ENCODE measurements around the gene CALML5. TPM values are rescaled to one million over a fixed set of nuclear protein-coding genes. Genes with fewer than 3 reads are reported as not detected.

The CALML5 gene
- total and polyA plus RNA-seq, 5 experiments from 2014 or later = not detected

DNA sequence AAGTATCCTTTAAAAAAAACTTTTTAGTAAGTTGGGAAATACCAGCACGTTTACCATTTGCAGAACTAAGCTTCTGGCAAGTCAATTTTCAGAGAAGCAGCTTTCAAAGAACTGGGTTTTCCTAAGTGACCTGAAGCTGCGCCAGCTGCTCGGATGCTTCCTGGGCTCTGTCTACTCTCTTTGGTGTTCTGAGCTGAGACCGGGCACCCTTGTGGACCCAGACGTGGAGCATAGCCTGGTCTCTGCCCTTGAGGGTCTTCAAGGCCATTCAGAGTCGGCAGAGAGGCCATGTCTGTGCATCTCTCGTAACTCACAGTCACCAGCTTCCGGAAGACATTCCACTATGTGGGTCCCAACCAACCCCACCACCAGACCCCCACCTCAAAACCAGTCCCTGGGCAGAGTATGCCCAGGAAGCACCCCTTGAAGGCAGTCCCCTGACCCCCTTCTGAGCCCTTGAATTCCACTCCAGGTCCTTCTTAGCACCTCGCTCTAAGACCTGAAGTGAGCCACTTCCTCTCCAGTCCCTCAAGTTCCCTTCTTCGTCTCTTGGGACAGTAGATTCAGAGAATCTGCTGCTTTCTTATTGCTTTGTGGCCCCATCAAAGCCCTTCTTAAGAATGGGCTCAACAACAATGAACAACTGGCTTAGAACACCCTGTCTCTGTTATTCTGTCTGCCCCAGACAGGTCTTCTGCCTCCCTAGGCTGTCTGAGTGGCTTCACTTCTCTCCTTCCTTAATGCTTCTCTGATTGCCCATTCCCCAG, 8.5 kb downstream of the CALML5 start:
- Mint-ChIP-seq H3K27ac (no peak overlapping the region), H3K4me1 (peaks cover 0 to 12% (median 6%) of the 10 kb centered on the region in 4 donors), H3K4me3 (no peak overlapping the region), H3K27me3 (peaks cover 0 to 4% (median 0%) of the 10 kb centered on the region in 5 donors), H3K36me3 (no peaks in the 10 kb centered on the region), H3K9me3 (peaks cover 0 to 11% (median 2%) of the 10 kb centered on the region in 9 donors)
- no peak for ATAC-seq
- POLR2A ChIA-PET = no interaction called here
- DNase-seq = no peak

DNA sequence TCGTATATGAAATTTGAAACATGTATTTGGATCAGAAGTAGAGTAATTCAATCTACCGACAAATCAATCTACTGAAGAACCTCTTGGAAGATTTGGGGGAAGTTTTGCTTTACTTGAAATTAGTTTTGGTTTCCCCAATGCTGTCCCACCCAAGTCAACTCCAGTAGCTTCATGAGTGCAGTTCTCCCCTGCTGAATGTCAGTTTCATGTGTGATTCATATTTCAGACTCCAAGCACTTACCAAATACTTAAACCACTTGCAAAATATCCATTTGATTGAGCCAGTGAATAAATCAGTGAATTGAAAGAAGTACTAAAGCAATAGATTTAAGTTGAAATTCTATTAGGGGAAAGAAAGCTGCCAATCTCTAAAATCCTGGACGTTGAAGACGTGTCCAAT, 9.3 kb downstream of the CALML5 start:
- Mint-ChIP-seq H3K4me1 (peaks cover 0 to 12% (median 6%) of the 10 kb centered on the region in 4 donors), H3K9me3 (peaks cover 0 to 11% (median 2%) of the 10 kb centered on the region in 9 donors), H3K4me3 (no peak overlapping the region), H3K27me3 (peaks cover 0 to 4% (median 0%) of the 10 kb centered on the region in 5 donors), H3K27ac (no peak overlapping the region), H3K36me3 (no peaks in the 10 kb centered on the region)
- ATAC-seq (no peak), DNase-seq (no peak)
- POLR2A ChIA-PET = no interaction called here

DNA sequence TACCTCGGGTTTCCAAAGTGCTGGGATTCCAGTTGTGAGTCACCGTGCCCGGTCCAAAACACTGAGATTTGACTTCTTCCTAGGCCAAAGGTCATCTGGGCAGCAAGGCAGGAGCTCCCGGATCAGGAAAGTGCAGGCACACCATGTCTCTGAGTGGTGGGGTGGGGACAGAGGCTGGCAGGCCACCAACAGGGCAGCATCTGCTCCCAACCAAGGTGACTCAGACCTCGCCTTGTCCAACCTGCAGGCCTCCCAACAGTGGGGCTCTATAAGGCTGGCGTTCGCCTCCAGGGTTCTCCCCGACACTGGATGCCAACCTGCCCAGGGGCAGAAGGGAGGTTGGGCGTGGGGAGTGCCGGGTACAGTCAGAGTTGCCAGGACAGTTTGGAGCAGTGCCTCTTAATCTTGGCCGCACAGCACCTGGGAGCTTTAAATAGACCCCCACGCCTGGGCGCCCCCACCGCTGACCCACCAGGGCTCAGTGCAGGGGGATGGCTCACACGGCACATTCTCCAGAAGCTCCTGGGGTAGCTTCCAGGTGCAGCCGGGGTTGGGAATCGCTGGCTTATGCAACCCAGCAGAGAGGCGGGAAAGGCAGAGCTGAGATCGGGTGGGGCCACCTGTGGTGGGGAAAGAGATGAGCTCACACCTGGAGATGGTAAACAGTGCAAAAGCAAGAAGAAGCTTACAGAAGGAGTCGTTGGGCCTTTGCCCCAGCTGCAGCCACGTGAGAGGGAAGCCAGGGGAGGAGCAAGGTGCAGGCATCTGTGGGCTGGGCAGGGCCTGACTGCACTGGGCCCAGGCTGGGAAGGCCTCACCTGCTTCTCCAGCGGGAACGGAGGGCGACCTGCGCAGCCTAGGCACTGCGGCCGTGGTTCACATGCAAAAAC, 10.9 kb downstream of the CALML5 start:
- POLR2A ChIA-PET = interaction anchor here (0.5 kb wide), 2 partner anchors 29 to 1501 kb away, joined by 3 read pairs; no protein-coding TSS in a partner anchor
- no peaks in the 10 kb centered on the region for H3K36me3 Mint-ChIP-seq
- no peak overlapping the region for H3K4me3 Mint-ChIP-seq
- DNase-seq (no peak), ATAC-seq (no peak)
- peaks cover 0 to 4% (median 0%) of the 10 kb centered on the region in 5 donors for H3K27me3 Mint-ChIP-seq
- peak overlapping the region in 1 of 10 donors; percentile 20 for H3K27ac Mint-ChIP-seq
- peaks cover 0 to 11% (median 1%) of the 10 kb centered on the region in 9 donors for H3K9me3 Mint-ChIP-seq
- H3K4me1 Mint-ChIP-seq = peaks cover 0 to 12% (median 6%) of the 10 kb centered on the region in 4 donors

DNA sequence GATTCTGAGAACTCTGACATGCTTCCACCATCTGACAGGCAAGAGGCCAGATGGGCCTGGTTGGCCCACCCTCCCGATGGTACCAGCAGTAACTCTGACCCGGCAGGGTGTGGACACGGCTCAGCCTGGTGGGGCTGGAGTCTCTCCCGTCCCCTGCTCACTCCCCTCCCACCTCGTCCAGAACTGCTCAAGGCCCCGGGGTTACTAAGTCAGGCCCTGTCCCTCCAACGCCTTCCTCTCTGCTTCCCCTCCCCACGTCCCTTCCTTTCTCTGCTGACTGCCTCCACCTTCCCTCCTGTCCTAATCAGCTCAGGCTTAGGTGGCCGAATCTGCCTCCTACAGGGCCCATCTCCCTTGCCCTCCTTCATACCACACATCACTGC, 12.5 kb downstream of the CALML5 start:
- Mint-ChIP-seq H3K9me3 (peaks cover 0 to under 1% (median 0%) of the 10 kb centered on the region in 9 donors), H3K4me1 (peaks cover 0 to 12% (median 5%) of the 10 kb centered on the region in 4 donors), H3K36me3 (no peaks in the 10 kb centered on the region), H3K4me3 (no peak overlapping the region), H3K27ac (no peak overlapping the region), H3K27me3 (no peaks in the 10 kb centered on the region)
- ATAC-seq = no peak
- DNase-seq = no peak
- POLR2A ChIA-PET = no interaction called here

DNA sequence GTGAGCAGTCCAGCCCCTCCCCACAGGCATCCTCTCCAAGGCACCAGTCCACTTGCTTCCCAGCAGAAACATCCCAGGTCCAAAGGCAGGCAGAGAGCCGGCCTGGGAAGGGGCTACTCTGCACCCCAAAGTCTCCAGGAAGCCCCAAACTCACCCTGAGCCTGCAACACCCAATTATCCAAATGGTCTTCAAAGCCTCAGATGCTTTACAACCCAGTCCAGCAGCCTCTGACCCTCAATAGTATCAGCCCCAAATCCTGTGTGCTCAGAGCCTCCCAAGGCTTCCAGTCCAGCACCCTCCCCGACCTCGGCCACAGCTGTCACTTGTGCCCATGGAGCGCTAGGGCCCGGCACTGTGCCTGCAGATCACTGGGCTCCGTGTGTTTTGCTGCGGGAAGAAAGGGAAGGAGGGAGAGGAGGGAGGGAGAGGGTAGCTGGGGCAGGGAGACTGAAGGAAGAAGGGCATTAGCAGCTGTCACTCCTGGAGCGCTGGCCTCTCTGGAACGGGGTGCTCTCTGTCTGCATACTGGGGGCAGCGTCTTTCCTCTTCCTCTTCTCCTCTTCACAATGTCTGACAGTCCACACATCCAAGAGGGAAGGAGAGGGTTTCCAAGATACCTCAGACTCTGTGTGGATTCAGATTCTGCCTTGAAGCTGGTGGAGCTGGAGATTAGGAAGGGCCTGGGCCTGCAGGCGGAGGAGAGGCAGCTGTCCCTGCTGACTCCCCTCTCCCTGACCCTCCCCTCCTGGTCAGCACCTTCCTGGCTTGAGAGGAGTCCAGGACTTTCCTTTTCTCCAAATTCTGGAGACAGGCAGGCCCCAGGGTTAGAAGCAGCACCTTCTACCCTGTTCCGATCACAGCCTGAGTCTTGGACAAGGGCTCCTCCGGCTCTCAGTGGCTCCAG, 13.2 kb downstream of the CALML5 start:
- H3K9me3 Mint-ChIP-seq = no peaks in the 10 kb centered on the region
- ATAC-seq (no peak), DNase-seq (no peak)
- POLR2A ChIA-PET = no interaction called here
- H3K4me3 Mint-ChIP-seq = no peak overlapping the region
- H3K27me3 Mint-ChIP-seq = no peaks in the 10 kb centered on the region
- no peaks in the 10 kb centered on the region for H3K36me3 Mint-ChIP-seq
- no peak overlapping the region for H3K27ac Mint-ChIP-seq
- peaks cover 0 to 9% (median 4%) of the 10 kb centered on the region in 4 donors for H3K4me1 Mint-ChIP-seq

DNA sequence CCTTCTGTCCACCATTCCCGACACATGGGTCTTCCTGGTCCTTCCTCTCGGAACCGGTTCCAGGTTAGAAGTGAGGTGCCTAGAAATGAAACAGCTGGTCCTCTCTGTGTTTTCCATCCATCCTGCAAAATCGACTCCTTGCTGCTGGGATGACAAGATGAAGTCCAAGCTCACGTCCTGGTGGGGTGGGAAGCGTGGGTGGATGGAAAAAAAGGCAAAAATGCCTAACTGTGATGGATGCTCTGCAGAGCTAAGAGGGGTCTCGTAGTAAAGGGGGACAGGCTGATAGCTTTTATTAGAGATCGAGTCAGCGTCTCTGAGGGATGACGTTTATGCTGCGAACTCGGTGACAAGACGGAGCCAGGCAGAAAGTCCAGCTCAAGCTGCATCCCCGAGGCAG, 14.1 kb downstream of the CALML5 start:
- DNase-seq (no peak), ATAC-seq (no peak)
- POLR2A ChIA-PET = no interaction called here
- Mint-ChIP-seq H3K27me3 (no peaks in the 10 kb centered on the region), H3K27ac (peak overlapping the region in 1 of 10 donors; percentile 79), H3K4me1 (peaks cover 0 to 7% (median 4%) of the 10 kb centered on the region in 4 donors), H3K4me3 (no peak overlapping the region), H3K36me3 (no peaks in the 10 kb centered on the region), H3K9me3 (no peaks in the 10 kb centered on the region)

DNA sequence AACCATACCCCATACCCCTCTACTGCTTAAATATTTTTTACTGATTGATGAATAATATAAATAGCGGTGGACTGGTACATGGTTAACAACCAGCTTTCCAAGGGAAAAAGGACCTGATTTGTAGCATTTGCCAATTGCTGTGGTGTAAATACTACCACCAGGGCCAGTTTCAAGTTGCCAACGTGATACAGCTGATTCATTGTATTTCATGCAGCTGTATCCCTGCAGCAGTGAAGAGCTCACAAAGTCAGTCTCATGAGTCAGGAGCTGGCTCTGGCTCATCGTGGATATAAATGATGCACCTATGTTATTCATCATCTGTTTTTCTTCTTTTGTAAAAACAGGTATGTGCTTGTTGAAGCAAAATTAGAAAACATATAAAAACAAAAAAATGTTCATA, 15.2 kb downstream of the CALML5 start:
- no peak for DNase-seq
- H3K27ac Mint-ChIP-seq = no peak overlapping the region
- no peaks in the 10 kb centered on the region for H3K9me3 Mint-ChIP-seq
- H3K4me1 Mint-ChIP-seq = peaks cover 0 to 7% (median 4%) of the 10 kb centered on the region in 4 donors
- ATAC-seq = no peak
- no peaks in the 10 kb centered on the region for H3K27me3 Mint-ChIP-seq
- POLR2A ChIA-PET = no interaction called here
- no peak overlapping the region for H3K4me3 Mint-ChIP-seq
- H3K36me3 Mint-ChIP-seq = no peaks in the 10 kb centered on the region

DNA sequence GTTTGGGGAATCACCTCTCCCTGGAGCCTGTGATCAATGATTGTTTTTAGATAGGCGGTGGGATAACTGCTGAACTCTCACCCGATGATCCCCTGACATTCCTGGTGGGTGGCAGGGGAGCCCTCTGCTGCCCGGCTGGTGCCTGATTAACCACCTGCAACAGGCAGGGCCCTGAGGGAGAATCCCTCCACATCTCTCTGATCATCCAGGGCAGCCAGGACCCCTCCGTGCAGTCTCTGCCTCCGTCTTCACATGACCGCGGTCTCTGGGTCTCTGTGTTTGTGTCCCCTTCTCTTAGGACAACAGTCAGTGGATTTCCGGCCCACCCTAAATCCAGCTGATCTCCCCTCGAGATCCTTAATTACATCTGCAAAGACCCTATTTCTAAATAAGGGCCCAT, 17.4 kb downstream of the CALML5 start:
- H3K9me3 Mint-ChIP-seq = no peaks in the 10 kb centered on the region
- H3K27me3 Mint-ChIP-seq = peaks cover 0 to 2% (median 0%) of the 10 kb centered on the region in 5 donors
- POLR2A ChIA-PET = no interaction called here
- ATAC-seq (no peak), DNase-seq (no peak)
- H3K4me3 Mint-ChIP-seq = no peak overlapping the region
- no peaks in the 10 kb centered on the region for H3K36me3 Mint-ChIP-seq
- H3K4me1 Mint-ChIP-seq = peaks cover 0 to 4% (median 0%) of the 10 kb centered on the region in 4 donors
- no peak overlapping the region for H3K27ac Mint-ChIP-seq

DNA sequence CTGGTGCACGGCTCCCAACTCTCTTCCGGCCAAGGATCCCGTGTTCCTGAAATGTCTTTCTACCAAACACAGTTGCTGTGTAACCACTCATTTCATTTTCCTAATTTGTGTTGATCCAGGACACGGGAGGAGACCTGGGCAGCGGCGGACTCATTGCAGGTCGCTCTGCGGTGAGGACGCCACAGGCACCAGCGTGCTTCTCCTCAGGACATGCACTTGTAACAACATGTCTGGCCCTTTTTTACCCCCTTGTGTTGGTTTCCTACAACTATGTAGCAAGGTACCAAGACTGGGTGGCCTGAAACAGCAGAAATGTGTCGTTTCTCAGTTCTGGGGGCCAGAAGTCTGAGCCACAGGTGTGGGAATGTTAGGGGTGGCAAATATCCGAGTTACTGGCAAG, 18.2 kb downstream of the CALML5 start:
- Mint-ChIP-seq H3K27me3 (peaks cover 0 to 2% (median 0%) of the 10 kb centered on the region in 5 donors), H3K27ac (no peak overlapping the region)

DNA sequence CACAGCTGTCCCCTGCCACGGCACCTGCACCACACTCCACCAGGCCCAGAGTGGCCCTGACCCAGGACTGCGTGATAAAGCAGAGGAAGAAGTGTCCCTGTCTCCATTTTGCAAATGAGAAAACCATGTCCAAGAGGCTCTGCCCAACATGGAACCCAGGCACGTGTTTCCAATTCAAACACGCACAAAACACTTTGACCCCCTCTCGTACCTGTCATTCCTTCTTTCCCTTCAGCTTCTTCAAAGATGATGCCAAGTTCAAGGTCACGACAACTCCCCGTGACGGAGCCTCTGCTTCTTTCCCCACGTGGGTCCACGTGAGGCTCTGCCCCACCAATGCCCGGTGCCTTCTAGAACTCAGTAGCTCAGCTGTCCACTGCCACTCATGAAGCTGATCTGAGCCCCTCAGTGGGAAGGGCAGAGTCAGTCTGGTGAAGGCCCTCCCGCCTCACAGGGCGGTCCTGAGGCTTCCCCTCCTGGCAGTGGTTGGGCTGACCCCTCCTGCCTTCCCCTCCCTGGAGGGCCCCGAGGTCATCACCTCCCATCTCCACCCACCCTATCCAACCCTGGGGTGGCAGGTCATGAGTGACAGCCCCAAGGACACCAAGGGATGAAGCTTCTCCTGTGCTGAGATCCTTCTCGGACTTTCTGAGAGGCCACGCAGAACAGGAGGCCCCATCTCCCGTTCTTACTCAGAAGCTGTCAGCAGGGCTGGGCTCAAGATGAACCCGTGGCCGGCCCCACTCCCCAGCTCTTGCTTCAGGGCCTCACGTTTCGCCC, 19.0 kb downstream of the CALML5 start:
- H3K27me3 Mint-ChIP-seq = peaks cover 0 to 2% (median 0%) of the 10 kb centered on the region in 5 donors
- POLR2A ChIA-PET = no interaction called here
- no peaks in the 10 kb centered on the region for H3K9me3 Mint-ChIP-seq
- H3K27ac Mint-ChIP-seq = no peak overlapping the region
- DNase-seq (no peak), ATAC-seq (no peak)
- H3K36me3 Mint-ChIP-seq = no peaks in the 10 kb centered on the region
- H3K4me3 Mint-ChIP-seq = no peak overlapping the region
- peaks cover 0 to 4% (median 0%) of the 10 kb centered on the region in 4 donors for H3K4me1 Mint-ChIP-seq

More for the DNA sequence above, 18.2 kb downstream of the CALML5 start:
- POLR2A ChIA-PET = no interaction called here
- no peaks in the 10 kb centered on the region for H3K9me3 Mint-ChIP-seq
- H3K4me1 Mint-ChIP-seq = peaks cover 0 to 4% (median 0%) of the 10 kb centered on the region in 4 donors
- H3K36me3 Mint-ChIP-seq = no peaks in the 10 kb centered on the region
- no peak for DNase-seq
- no peak overlapping the region for H3K4me3 Mint-ChIP-seq
- no peak for ATAC-seq

DNA sequence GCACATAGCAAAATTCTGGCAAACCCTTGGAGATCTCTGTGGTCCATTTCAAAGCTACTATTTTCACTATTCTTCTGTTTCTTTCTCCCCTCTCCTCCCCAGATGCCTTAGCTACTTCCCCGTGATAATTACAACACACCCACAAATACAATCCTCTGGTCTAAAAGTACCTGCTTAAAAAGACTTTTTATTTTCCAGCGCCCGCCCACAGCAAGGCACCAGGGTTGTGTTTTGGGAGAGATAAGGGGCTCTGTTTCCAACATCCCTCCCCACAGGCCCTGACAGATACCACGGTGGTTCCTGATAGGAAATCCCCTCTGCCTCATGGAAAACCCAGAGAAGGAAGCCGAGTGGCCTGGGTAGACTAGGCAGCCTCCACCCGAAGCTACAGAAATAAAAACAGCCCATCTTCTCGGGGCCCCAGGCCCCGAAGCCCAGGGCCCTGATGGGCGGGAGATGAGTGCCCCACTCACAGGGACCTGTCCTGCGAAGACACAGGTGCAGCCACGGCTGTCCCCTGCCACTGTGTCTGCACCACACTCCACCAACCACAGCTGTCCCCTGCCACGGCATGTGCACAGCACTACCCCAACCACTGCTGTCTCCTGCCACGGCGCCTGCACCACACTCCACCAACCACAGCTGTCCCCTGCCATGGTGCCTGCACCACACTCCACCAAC, 19.7 kb downstream of the CALML5 start:
- Mint-ChIP-seq H3K27ac (peak overlapping the region in 1 of 10 donors; percentile 22), H3K4me1 (peaks cover 0 to 4% (median 0%) of the 10 kb centered on the region in 4 donors), H3K9me3 (no peaks in the 10 kb centered on the region), H3K36me3 (no peaks in the 10 kb centered on the region), H3K4me3 (no peak overlapping the region), H3K27me3 (peaks cover 0 to 2% (median 0%) of the 10 kb centered on the region in 5 donors)
- DNase-seq = peak in 1 of 10 donors; percentile 35
- no peak for ATAC-seq
- POLR2A ChIA-PET = no interaction called here

Data from naive thymus-derived CD8-positive, alpha-beta T cell (primary cell).